ENCODE data around the gene DNAH14. TPM values are rescaled to one million over a fixed set of nuclear protein-coding genes. Genes with fewer than 3 reads are reported as not detected.

The DNAH14 gene
- total RNA-seq, 2 donors from 2014 or later, result 2.6 TPM; not detected in 1

GRCh38 chr1:225409051-225409450 lies 479.6 kb downstream of the DNAH14 start:
- no peak for ATAC-seq (ENCODE audit: insufficient number of reproducible peaks, low FRiP score, low read depth)
- DNase-seq (ENCODE audit: low spot score), result no peak
- peaks cover 27% of the 10 kb centered on the region for H3K36me3 ChIP-seq

GRCh38 chr1:225410036-225410435 lies 480.6 kb downstream of the DNAH14 start:
- DNase-seq (ENCODE audit: low spot score) (no peak), ATAC-seq (ENCODE audit: insufficient number of reproducible peaks, low FRiP score, low read depth) (no peak)
- Histone ChIP-seq H3K27me3 (replicated peaks; ENCODE audit: insufficient read depth) (no peaks in the 10 kb centered on the region), H3K27ac (no peak overlapping the region), H3K4me1 (ENCODE audit: control insufficient read depth in 1 of 2, low read depth in 2 of 2) (no peaks in the 10 kb centered on the region), H3K9me3 (no peaks in the 10 kb centered on the region), H3K36me3 (peaks cover 33% of the 10 kb centered on the region), H3K4me3 (no peak overlapping the region)
- no peak for TF ChIP-seq CTCF (IDR thresholded peaks at IDR 0.05)

More at GRCh38 chr1:225409051-225409450, 479.6 kb downstream of the DNAH14 start:
- no peak overlapping the region for H3K27ac ChIP-seq
- H3K27me3 ChIP-seq (replicated peaks; ENCODE audit: insufficient read depth), result no peaks in the 10 kb centered on the region
- no peak overlapping the region for H3K4me3 ChIP-seq
- no peaks in the 10 kb centered on the region for H3K4me1 ChIP-seq (ENCODE audit: control insufficient read depth in 1 of 2, low read depth in 2 of 2)
- no peak for TF ChIP-seq CTCF (IDR thresholded peaks at IDR 0.05)
- H3K9me3 ChIP-seq, result no peaks in the 10 kb centered on the region

- DNase-seq (ENCODE audit: low spot score) (no peak), ATAC-seq (ENCODE audit: insufficient number of reproducible peaks, low FRiP score, low read depth) (no peak)
- no peak for TF ChIP-seq CTCF (IDR thresholded peaks at IDR 0.05)
- Histone ChIP-seq H3K27me3 (replicated peaks; ENCODE audit: insufficient read depth) (no peaks in the 10 kb centered on the region), H3K4me3 (no peak overlapping the region), H3K36me3 (peaks cover 50% of the 10 kb centered on the region), H3K4me1 (ENCODE audit: control insufficient read depth in 1 of 2, low read depth in 2 of 2) (no peaks in the 10 kb centered on the region), H3K27ac (no peak overlapping the region), H3K9me3 (no peaks in the 10 kb centered on the region)
These were observed 482.8 kb downstream of the DNAH14 start for GRCh38 chr1:225412321-225412720.

GRCh38 chr1:225412803-225413351 lies 483.4 kb downstream of the DNAH14 start:
- H3K4me1 ChIP-seq (ENCODE audit: control insufficient read depth in 1 of 2, low read depth in 2 of 2), result no peaks in the 10 kb centered on the region
- no peak for TF ChIP-seq CTCF (IDR thresholded peaks at IDR 0.05)
- no peak for DNase-seq (ENCODE audit: low spot score)
- no peak overlapping the region for H3K27ac ChIP-seq
- no peaks in the 10 kb centered on the region for H3K9me3 ChIP-seq
- H3K4me3 ChIP-seq, result no peak overlapping the region
- peaks cover 54% of the 10 kb centered on the region for H3K36me3 ChIP-seq
- ATAC-seq (ENCODE audit: insufficient number of reproducible peaks, low FRiP score, low read depth), result no peak
- no peaks in the 10 kb centered on the region for H3K27me3 ChIP-seq (replicated peaks; ENCODE audit: insufficient read depth)

GRCh38 chr1:225413708-225414375 lies 484.4 kb downstream of the DNAH14 start:
- H3K36me3 ChIP-seq, result peaks cover 55% of the 10 kb centered on the region
- H3K4me1 ChIP-seq (ENCODE audit: control insufficient read depth in 1 of 2, low read depth in 2 of 2), result no peaks in the 10 kb centered on the region
- no peaks in the 10 kb centered on the region for H3K9me3 ChIP-seq
- no peak overlapping the region for H3K27ac ChIP-seq
- DNase-seq (ENCODE audit: low spot score), result no peak
- no peaks in the 10 kb centered on the region for H3K27me3 ChIP-seq (replicated peaks; ENCODE audit: insufficient read depth)
- H3K4me3 ChIP-seq, result no peak overlapping the region
- ATAC-seq (ENCODE audit: insufficient number of reproducible peaks, low FRiP score, low read depth), result no peak
- TF ChIP-seq CTCF (IDR thresholded peaks at IDR 0.05), result no peak

Data from thoracic aorta (tissue), 2 donors.